Endothelial cell of umbilical vein (primary cell): ENCODE measurements around the gene NUP107. TPM values are rescaled to one million over a fixed set of nuclear protein-coding genes. Genes with fewer than 3 reads are reported as not detected.

Experiments
- BruUV-seq: library from RNA; stranded (reverse); fragments of 400-500 nt; replicated peaks from 2 replicates; lab custom pipeline; 2021; lab: Mats Ljungman, UMichigan
- CTCF ChIA-PET: fragments of 300-600, 350-600 bp; sonication (Branson Sonifier 250); formaldehyde crosslinking; loops from one replicate; lab custom pipeline; 2021; ENCODE audit warnings: antibody characterized with exemption, inconsistent platforms; lab: Charles Lee
- POLR2A ChIA-PET: fragments of 300-600, 350-600 bp; sonication (Branson Sonifier 250); formaldehyde crosslinking; loops from one replicate; lab custom pipeline; 2021; ENCODE audit warnings: antibody characterized with exemption, inconsistent platforms; lab: Charles Lee
- DNase-seq: peaks from one replicate; pipeline ENCODE4 v3.0.0-alpha.2; 2011; ENCODE audit warnings: low read depth, low spot score
- FAIRE-seq: peaks from 2 replicates; lab custom pipeline; 2011; peaks lifted over from hg19 to GRCh38; lab: Jason Lieb, UNC
- H2AFZ ChIP-seq: 2 replicates; pipeline ENCODE4 v1.6.0; 2012; ENCODE audit warnings: low read depth, low read length, control low read depth, inconsistent platforms
- H3K27ac ChIP-seq: 2 replicates; pipeline ENCODE4 v1.5.1; 2011; ENCODE audit warnings: low read depth, mild to moderate bottlenecking, control low read depth, low read length, moderate library complexity; ENCODE audit not compliant: insufficient read depth
- H3K27me3 ChIP-seq, 2 experiments: 2 replicates each; pipeline versions ENCODE4 v1.6.0 to v1.6.1; 2011; ENCODE audit warnings: low read length in 2 of 2, mixed read lengths in 1 of 2; ENCODE audit not compliant: control insufficient read depth in 2 of 2, insufficient read depth in 2 of 2
- H3K36me3 ChIP-seq, 2 experiments: 2 replicates in 1 of 2; 3 replicates in 1 of 2; pipeline ENCODE4 v1.5.1; 2011; ENCODE audit warnings: low read length in 2 of 2, mild to moderate bottlenecking in 1 of 2, moderate library complexity in 1 of 2; ENCODE audit not compliant: control insufficient read depth in 2 of 2, insufficient read depth in 2 of 2; ENCODE audit errors: extremely low read depth in 1 of 2
- H3K4me1 ChIP-seq: 3 replicates; pipeline ENCODE4 v1.5.1; 2011; ENCODE audit warnings: mild to moderate bottlenecking, low read length; ENCODE audit not compliant: control insufficient read depth, insufficient read depth; ENCODE audit errors: extremely low read depth
- H3K4me2 ChIP-seq: 2 replicates; pipeline ENCODE4 v1.6.1; 2011; ENCODE audit warnings: low read length, control low read depth, mixed read lengths; ENCODE audit not compliant: insufficient read depth
- H3K4me3 ChIP-seq, 3 experiments: fragments of 200-600 bp in 1 of 3; sonication (generic), shearing (Covaris generic) in 1 of 3; replicated peaks in 1 of 3; 2 replicates each; pipeline ENCODE4 v1.5.1; 2011 to 2016; ENCODE audit warnings: control low read depth in 3 of 3, low read length in 3 of 3, mild to moderate bottlenecking in 2 of 3, inconsistent platforms in 1 of 3, low read depth in 1 of 3, moderate library complexity in 1 of 3; ENCODE audit not compliant: insufficient read depth in 1 of 3
- H3K79me2 ChIP-seq: 2 replicates; pipeline ENCODE4 v1.6.0; 2012; ENCODE audit warnings: low read length, inconsistent platforms; ENCODE audit not compliant: control insufficient read depth, insufficient read depth
- H3K9ac ChIP-seq: replicated peaks from 2 replicates; pipeline ENCODE3; 2011; ENCODE audit warnings: low read length, control low read depth; ENCODE audit not compliant: insufficient read depth; ENCODE audit errors: extremely low read depth
- H3K9me1 ChIP-seq: replicated peaks from 3 replicates; pipeline ENCODE4 v1.6.0; 2011; ENCODE audit warnings: mild to moderate bottlenecking, low read length; ENCODE audit not compliant: control insufficient read depth, insufficient read depth; ENCODE audit errors: extremely low read depth
- H3K9me3 ChIP-seq: replicated peaks from 2 replicates; pipeline ENCODE4 v1.5.1; 2012; ENCODE audit warnings: low read length, inconsistent platforms; ENCODE audit not compliant: control insufficient read depth, insufficient read depth
- H4K20me1 ChIP-seq: replicated peaks from 2 replicates; pipeline ENCODE3; 2011; ENCODE audit warnings: mild to moderate bottlenecking, low read length; ENCODE audit not compliant: control insufficient read depth, insufficient read depth; ENCODE audit errors: extremely low read depth
- FOS ChIP-seq: IDR thresholded peaks from 2 replicates; pipeline ENCODE4 v1.6.1; 2011; ENCODE audit warnings: mild to moderate bottlenecking, low read length, moderate library complexity, borderline replicate concordance; ENCODE audit not compliant: insufficient read depth
- GATA2 ChIP-seq: IDR thresholded peaks from 2 replicates; pipeline ENCODE4 v1.7.0; 2011; ENCODE audit warnings: low read depth, mild to moderate bottlenecking, moderate library complexity, mixed read lengths, low read length; ENCODE audit not compliant: insufficient read length, insufficient read depth
- JUN ChIP-seq: IDR thresholded peaks from 2 replicates; pipeline ENCODE4 v1.6.1; 2011; ENCODE audit warnings: borderline replicate concordance, low read depth; ENCODE audit not compliant: insufficient read length, insufficient read depth
- MYC ChIP-seq: IDR thresholded peaks from one replicate; pipeline ENCODE4 v1.6.1; 2011; ENCODE audit warnings: mild to moderate bottlenecking, low read depth, low read length
- POLR2A ChIP-seq: IDR thresholded peaks from 2 replicates; pipeline ENCODE4 v1.6.1; 2012; ENCODE audit warnings: low read depth, mild to moderate bottlenecking, control low read depth, low read length
- POLR2AphosphoS5 ChIP-seq: IDR thresholded peaks from 2 replicates; pipeline ENCODE4 v1.6.1; 2012; ENCODE audit warnings: low read depth, mild to moderate bottlenecking, control low read depth, low read length, moderate library complexity; ENCODE audit not compliant: insufficient read depth
- dilution Hi-C: fragments of 300-500 bp; cut with MboI; formaldehyde crosslinking; loops from one replicate; pipeline ENCODE4 v1.15.0; 2019; ENCODE audit warnings: low sequenced_read_pairs; ENCODE audit not compliant: extremely low pct_ligation_motif_present
- intact Hi-C: fragments of 100-400 bp; cut with micrococcal nuclease; formaldehyde crosslinking; loops from one replicate; pipeline ENCODE4 v1.10.0; 2022
- polyA plus RNA-seq, 4 experiments: library from polyadenylated mRNA; depleted of rRNA in 3 of 4; stranded (reverse) in 3 of 4; unstranded in 1 of 4; fragments of >200 nt; gene quantifications; 2 replicates each; pipeline versions ENCODE4 v1.2.1 to v1.2.3, GENCODE V29; 2011 to 2012; ENCODE audit warnings: missing spikeins in 1 of 4
- total RNA-seq: library from RNA; stranded (reverse); gene quantifications from 2 replicates; pipeline ENCODE4 v1.2.3, GENCODE V29; 2021
- TF ChIP-seq, protein P1 (sequence below), 2 donors: IDR thresholded peaks; 1 replicate in 1 of 2; 2 replicates in 1 of 2; pipeline ENCODE4 v1.5.1; 2011; ENCODE audit warnings: low read length in 2 of 2, mild to moderate bottlenecking in 2 of 2, moderate library complexity in 2 of 2, control low read depth in 1 of 2, inconsistent platforms in 1 of 2, low read depth in 1 of 2; ENCODE audit not compliant: insufficient read depth in 1 of 2; ENCODE audit errors: extremely low read depth in 1 of 2

NUP107 gene
- total and polyA plus RNA-seq, 2 donors (not counting 3 experiments of a cell fraction or from before 2014, with no cell fraction given): 24.0 to 78.7 TPM

DNA sequence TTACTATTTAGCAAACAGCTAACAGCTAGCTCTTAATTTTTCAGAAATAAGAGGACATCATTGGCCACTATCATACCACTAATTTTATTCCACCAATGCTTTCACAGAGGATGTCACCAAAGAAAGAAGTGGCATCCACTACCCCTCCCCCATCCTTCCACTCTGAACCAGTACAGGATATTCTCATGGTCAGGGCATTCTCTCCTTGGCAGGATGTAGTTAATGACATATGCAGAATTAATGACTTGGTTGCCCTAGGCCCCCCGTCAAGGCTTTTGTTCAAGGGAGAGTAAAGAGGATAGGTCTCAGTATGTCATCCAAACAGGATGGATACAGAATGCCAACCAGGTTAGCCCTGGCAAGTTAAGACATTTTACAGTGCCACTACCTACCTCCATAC lies 18.9 kb upstream of the NUP107 start:
- no TSS peak for BruUV-seq
- no peak overlapping the region for H3K9ac ChIP-seq
- ChIA-PET POLR2A (no interaction called here), CTCF (interaction anchor here (0.9 to 1.3 kb wide), 2 partner anchors 312 to 350 kb away, joined by 3 read pairs; no protein-coding TSS in a partner anchor)
- H3K27me3 ChIP-seq: no peaks in the 10 kb centered on the region
- H3K36me3 ChIP-seq: peaks cover 0 to 2% of the 10 kb centered on the region in 2 experiments
- H3K4me2 ChIP-seq: no peak overlapping the region
- no peaks in the 10 kb centered on the region for H3K79me2 ChIP-seq
- no peaks in the 10 kb centered on the region for H3K4me1 ChIP-seq
- dilution Hi-C loops (no loop called here), intact Hi-C loops (no loop called here)
- H3K4me3 ChIP-seq: no peak overlapping the region
- no peak overlapping the region for H2AFZ ChIP-seq
- no peaks in the 10 kb centered on the region for H3K9me1 ChIP-seq
- TF ChIP-seq POLR2A (no peak), POLR2AphosphoS5 (no peak), JUN (no peak), GATA2 (no peak), FOS (no peak), MYC (no peak)
- TF ChIP-seq, protein P1, sequence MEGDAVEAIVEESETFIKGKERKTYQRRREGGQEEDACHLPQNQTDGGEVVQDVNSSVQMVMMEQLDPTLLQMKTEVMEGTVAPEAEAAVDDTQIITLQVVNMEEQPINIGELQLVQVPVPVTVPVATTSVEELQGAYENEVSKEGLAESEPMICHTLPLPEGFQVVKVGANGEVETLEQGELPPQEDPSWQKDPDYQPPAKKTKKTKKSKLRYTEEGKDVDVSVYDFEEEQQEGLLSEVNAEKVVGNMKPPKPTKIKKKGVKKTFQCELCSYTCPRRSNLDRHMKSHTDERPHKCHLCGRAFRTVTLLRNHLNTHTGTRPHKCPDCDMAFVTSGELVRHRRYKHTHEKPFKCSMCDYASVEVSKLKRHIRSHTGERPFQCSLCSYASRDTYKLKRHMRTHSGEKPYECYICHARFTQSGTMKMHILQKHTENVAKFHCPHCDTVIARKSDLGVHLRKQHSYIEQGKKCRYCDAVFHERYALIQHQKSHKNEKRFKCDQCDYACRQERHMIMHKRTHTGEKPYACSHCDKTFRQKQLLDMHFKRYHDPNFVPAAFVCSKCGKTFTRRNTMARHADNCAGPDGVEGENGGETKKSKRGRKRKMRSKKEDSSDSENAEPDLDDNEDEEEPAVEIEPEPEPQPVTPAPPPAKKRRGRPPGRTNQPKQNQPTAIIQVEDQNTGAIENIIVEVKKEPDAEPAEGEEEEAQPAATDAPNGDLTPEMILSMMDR (IDR thresholded peaks at IDR 0.05; ENCODE audit: extremely low read depth in 1 of 2, insufficient read depth in 1 of 2, low read depth in 1 of 2, low read length in 2 of 2): no peak
- no peaks in the 10 kb centered on the region for H4K20me1 ChIP-seq
- no peak for FAIRE-seq
- DNase-seq: peak; percentile 11
- H3K9me3 ChIP-seq: no peaks in the 10 kb centered on the region
- no peak overlapping the region for H3K27ac ChIP-seq
